OCI-LY3 (cell line): Measurements from ENCODE around the gene PEX11A.

ENCODE experiments used
- CTCF ChIP-seq: fragments of 200-600, 300-600 bp; sonication (generic); IDR thresholded peaks from 2 replicates; pipeline ENCODE4 v1.5.1; 2014; ENCODE audit warnings: antibody characterized with exemption, low read length, low read depth
- EZH2phosphoT487 ChIP-seq: fragments of 200-600 bp; shearing (Covaris generic); IDR thresholded peaks from 2 replicates; pipeline ENCODE4 v1.6.1; 2018; ENCODE audit warnings: antibody characterized with exemption, mixed run types, low read depth

- TF ChIP-seq CTCF (no peak), EZH2phosphoT487 (no peak)
These were observed 11.3 kb downstream of the PEX11A start, which contains the start of gene PLIN1 for GRCh38 chr15:89679212-89679611.
